GM12878 (cell line): Measurements from ENCODE around the gene ESR2. TPM values are rescaled to one million over a fixed set of nuclear protein-coding genes. Genes with fewer than 3 reads are reported as not detected.

Experiments
- ATAC-seq: fragments of 200-7000 bp; cut with Tn5 transposase; 3 replicates; pipeline ENCODE4 v1.9.1; 2020; ENCODE audit warnings: mild to moderate bottlenecking, moderate library complexity
- BruUV-seq: library from RNA; stranded (reverse); fragments of 400-500 nt; replicated peaks from 2 replicates; lab custom pipeline; 2021; lab: Mats Ljungman, UMichigan
- CTCF ChIA-PET: fragments of 300-600 bp; sonication (Branson Sonifier 250); formaldehyde crosslinking; extraction: SDS; loops from one replicate; lab custom pipeline; 2021; ENCODE audit warnings: inconsistent platforms; lab: Yijun Ruan, JAX
- POLR2A ChIA-PET: fragments of 350-600 bp; formaldehyde crosslinking; extraction: SDS; loops from one replicate; lab custom pipeline; 2021; ENCODE audit warnings: inconsistent platforms; lab: Charles Lee
- RAD21 ChIA-PET: fragments of 300-600 bp; sonication (Branson Sonifier 250); formaldehyde crosslinking; loops from one replicate; lab custom pipeline; 2023; ENCODE audit warnings: antibody characterized with exemption; ENCODE audit not compliant: unreplicated experiment; lab: Charles Lee
- SMC1A ChIA-PET: fragments of 300-600 bp; sonication (Branson Sonifier 250); formaldehyde crosslinking; loops from one replicate; lab custom pipeline; 2023; ENCODE audit not compliant: unreplicated experiment, uncharacterized antibody; lab: Charles Lee
- DNase-seq: peaks from one replicate; pipeline ENCODE4 v3.0.0-alpha.2; 2011; ENCODE audit warnings: low read depth, low spot score
- FAIRE-seq: peaks from 3 replicates; lab custom pipeline; 2011; peaks lifted over from hg19 to GRCh38; lab: Jason Lieb, UNC
- H2AFZ ChIP-seq: 2 replicates; pipeline ENCODE4 v1.6.0; 2011; ENCODE audit warnings: low read depth, low read length, control low read depth; ENCODE audit not compliant: control insufficient read depth
- H3K27ac ChIP-seq: 2 replicates; pipeline ENCODE4 v1.5.1; 2011; ENCODE audit warnings: control low read depth; ENCODE audit not compliant: control insufficient read depth, insufficient read depth
- H3K27me3 ChIP-seq, 2 experiments: replicated peaks in 1 of 2; 2 replicates each; pipeline versions ENCODE4 v1.6.0 to v1.6.1; 2011; ENCODE audit warnings: low read length in 1 of 2; ENCODE audit not compliant: control insufficient read depth in 2 of 2, insufficient read depth in 2 of 2
- H3K36me3 ChIP-seq, 2 experiments: 2 replicates each; pipeline ENCODE4 v1.5.1; 2011; ENCODE audit warnings: low read length in 1 of 2; ENCODE audit not compliant: control insufficient read depth in 2 of 2, insufficient read depth in 2 of 2
- H3K4me1 ChIP-seq: 2 replicates; pipeline ENCODE4 v1.6.1; 2011; ENCODE audit warnings: mild to moderate bottlenecking, low read length, moderate library complexity, mixed read lengths; ENCODE audit not compliant: control insufficient read depth, insufficient read depth
- H3K4me2 ChIP-seq: 2 replicates; pipeline ENCODE4 v1.6.0; 2011; ENCODE audit warnings: control low read depth; ENCODE audit not compliant: control insufficient read depth, insufficient read depth
- H3K4me3 ChIP-seq: fragments of 200-600 bp; sonication (generic); 2 replicates; pipeline ENCODE4 v1.5.1; 2016
- H3K79me2 ChIP-seq: 2 replicates; pipeline ENCODE4 v1.6.0; 2011; ENCODE audit warnings: low read length; ENCODE audit not compliant: control insufficient read depth, insufficient read depth
- H3K9ac ChIP-seq: 2 replicates; pipeline ENCODE4 v1.8.0; 2011; ENCODE audit warnings: low read length, control low read depth, mixed read lengths; ENCODE audit not compliant: control insufficient read depth, insufficient read depth
- H3K9me3 ChIP-seq: replicated peaks from 3 replicates; pipeline ENCODE4 v1.5.1; 2011; ENCODE audit warnings: mild to moderate bottlenecking, low read length; ENCODE audit not compliant: control insufficient read depth, insufficient read depth
- H4K20me1 ChIP-seq: 2 replicates; pipeline ENCODE4 v1.6.0; 2011; ENCODE audit not compliant: control insufficient read depth, insufficient read depth
- HCFC1 ChIP-seq: fragments of 150-350 bp; IDR thresholded peaks from 2 replicates; pipeline ENCODE4 v1.6.1; 2014; ENCODE audit warnings: low read length
- LARP7 ChIP-seq: fragments of 450-650 bp; IDR thresholded peaks from 2 replicates; pipeline ENCODE4 v1.6.1; 2017; ENCODE audit warnings: mild to moderate bottlenecking
- PAX8 ChIP-seq: fragments of 450-650 bp; IDR thresholded peaks from 2 replicates; pipeline ENCODE4 v1.6.1; 2017; ENCODE audit warnings: mild to moderate bottlenecking, moderate library complexity
- RAD51 ChIP-seq: fragments of 450-650 bp; IDR thresholded peaks from 2 replicates; pipeline ENCODE4 v1.6.1; 2016; ENCODE audit warnings: moderate library complexity, mild to moderate bottlenecking, inconsistent platforms
- SMARCA5 ChIP-seq: fragments of 450-650 bp; IDR thresholded peaks from 2 replicates; pipeline ENCODE4 v1.6.1; 2017; ENCODE audit warnings: mild to moderate bottlenecking
- ZBTB33 ChIP-seq: fragments of 450-650 bp; IDR thresholded peaks from 2 replicates; pipeline ENCODE4 v1.6.1; 2017; ENCODE audit warnings: mild to moderate bottlenecking
- ZNF687 ChIP-seq: fragments of 450-650 bp; IDR thresholded peaks from 2 replicates; pipeline ENCODE4 v1.6.1; 2017; ENCODE audit warnings: mild to moderate bottlenecking, moderate library complexity
- WGBS: methylation state at CpG from one replicate; pipeline ENCODE4 v1.1.6; 2016; ENCODE audit warnings: low lambda C conversion rate; ENCODE audit not compliant: insufficient replicate concordance, insufficient coverage; ENCODE audit errors: missing lambda C conversion rate; 5-methylcytosine and 5-hydroxymethylcytosine counted together
- in situ Hi-C: fragments of 300-500 bp; cut with MboI; formaldehyde crosslinking; loops from 9 replicates; pipeline ENCODE4 v1.14.3; 2018; ENCODE audit warnings: mixed read lengths
- intact Hi-C: fragments of 100-400 bp; cut with micrococcal nuclease; formaldehyde crosslinking; loops from one replicate; pipeline ENCODE4 v1.14.2; 2022; ENCODE audit not compliant: unreplicated experiment
- polyA plus RNA-seq, 11 experiments: library from polyadenylated mRNA; depleted of rRNA in 4 of 11; unstranded in 6 of 11; stranded (reverse) in 5 of 11; fragments of >200 nt; fragmentation: Nextera tagmentation in 4 of 11; fragmentation: Illumina TruSeq in 1 of 11; extraction: Ambion mirVana in 4 of 11; extraction: Trizol in 1 of 11; gene quantifications; 1 replicate in 1 of 11; 2 replicates in 10 of 11; pipeline versions ENCODE4 v1.2.1 to v1.2.3, GENCODE V29; 2011 to 2016; ENCODE audit warnings: inconsistent platforms in 2 of 11, missing spikeins in 2 of 11, low read depth in 1 of 11
- total RNA-seq, 4 experiments: library from RNA; depleted of rRNA in 3 of 4; stranded (reverse); fragments of >200 nt in 3 of 4; fragmentation: Illumina TruSeq in 1 of 4; extraction: Trizol in 1 of 4; gene quantifications; 2 replicates each; pipeline versions ENCODE4 v1.2.1 to v1.2.3, GENCODE V29; 2013 to 2021
- TF ChIP-seq, protein P1 (sequence below): IDR thresholded peaks from 2 replicates; pipeline ENCODE4 v1.6.1; 2012; ENCODE audit warnings: mild to moderate bottlenecking, low read depth, low read length
- TF ChIP-seq, protein P2 (sequence below): fragments of 450-650 bp; IDR thresholded peaks from 2 replicates; pipeline ENCODE4 v1.6.1; 2016; ENCODE audit warnings: mild to moderate bottlenecking

The ESR2 gene
- total and polyA plus RNA-seq, 10 of the 15 experiments (the other 5 are each of a cell fraction or from before 2014, with no cell fraction given): 0.29 to 2.6 (median 0.81) TPM

- RAD21 ChIA-PET: no interaction called here
- Histone ChIP-seq H3K79me2 (no peaks in the 10 kb centered on the region), H3K4me2 (no peak overlapping the region), H3K27me3 (no peaks in the 10 kb centered on the region), H3K4me3 (no peak overlapping the region), H3K36me3 (no peaks in the 10 kb centered on the region), H3K9me3 (no peaks in the 10 kb centered on the region; the same call in 2 of the 3 replicates), H4K20me1 (no peaks in the 10 kb centered on the region), H3K9ac (no peak overlapping the region), H2AFZ (no peak overlapping the region), H3K27ac (no peak overlapping the region), H3K4me1 (no peaks in the 10 kb centered on the region)
- TF ChIP-seq, protein P1, sequence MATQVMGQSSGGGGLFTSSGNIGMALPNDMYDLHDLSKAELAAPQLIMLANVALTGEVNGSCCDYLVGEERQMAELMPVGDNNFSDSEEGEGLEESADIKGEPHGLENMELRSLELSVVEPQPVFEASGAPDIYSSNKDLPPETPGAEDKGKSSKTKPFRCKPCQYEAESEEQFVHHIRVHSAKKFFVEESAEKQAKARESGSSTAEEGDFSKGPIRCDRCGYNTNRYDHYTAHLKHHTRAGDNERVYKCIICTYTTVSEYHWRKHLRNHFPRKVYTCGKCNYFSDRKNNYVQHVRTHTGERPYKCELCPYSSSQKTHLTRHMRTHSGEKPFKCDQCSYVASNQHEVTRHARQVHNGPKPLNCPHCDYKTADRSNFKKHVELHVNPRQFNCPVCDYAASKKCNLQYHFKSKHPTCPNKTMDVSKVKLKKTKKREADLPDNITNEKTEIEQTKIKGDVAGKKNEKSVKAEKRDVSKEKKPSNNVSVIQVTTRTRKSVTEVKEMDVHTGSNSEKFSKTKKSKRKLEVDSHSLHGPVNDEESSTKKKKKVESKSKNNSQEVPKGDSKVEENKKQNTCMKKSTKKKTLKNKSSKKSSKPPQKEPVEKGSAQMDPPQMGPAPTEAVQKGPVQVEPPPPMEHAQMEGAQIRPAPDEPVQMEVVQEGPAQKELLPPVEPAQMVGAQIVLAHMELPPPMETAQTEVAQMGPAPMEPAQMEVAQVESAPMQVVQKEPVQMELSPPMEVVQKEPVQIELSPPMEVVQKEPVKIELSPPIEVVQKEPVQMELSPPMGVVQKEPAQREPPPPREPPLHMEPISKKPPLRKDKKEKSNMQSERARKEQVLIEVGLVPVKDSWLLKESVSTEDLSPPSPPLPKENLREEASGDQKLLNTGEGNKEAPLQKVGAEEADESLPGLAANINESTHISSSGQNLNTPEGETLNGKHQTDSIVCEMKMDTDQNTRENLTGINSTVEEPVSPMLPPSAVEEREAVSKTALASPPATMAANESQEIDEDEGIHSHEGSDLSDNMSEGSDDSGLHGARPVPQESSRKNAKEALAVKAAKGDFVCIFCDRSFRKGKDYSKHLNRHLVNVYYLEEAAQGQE: no peak
- TF ChIP-seq PAX8 (no peak), RAD51 (no peak), LARP7 (no peak), ZNF687 (no peak), SMARCA5 (no peak), ZBTB33 (no peak), HCFC1 (no peak)
- TF ChIP-seq, protein P2, sequence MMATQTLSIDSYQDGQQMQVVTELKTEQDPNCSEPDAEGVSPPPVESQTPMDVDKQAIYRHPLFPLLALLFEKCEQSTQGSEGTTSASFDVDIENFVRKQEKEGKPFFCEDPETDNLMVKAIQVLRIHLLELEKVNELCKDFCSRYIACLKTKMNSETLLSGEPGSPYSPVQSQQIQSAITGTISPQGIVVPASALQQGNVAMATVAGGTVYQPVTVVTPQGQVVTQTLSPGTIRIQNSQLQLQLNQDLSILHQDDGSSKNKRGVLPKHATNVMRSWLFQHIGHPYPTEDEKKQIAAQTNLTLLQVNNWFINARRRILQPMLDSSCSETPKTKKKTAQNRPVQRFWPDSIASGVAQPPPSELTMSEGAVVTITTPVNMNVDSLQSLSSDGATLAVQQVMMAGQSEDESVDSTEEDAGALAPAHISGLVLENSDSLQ: no peak
- intact Hi-C loops (no loop called here), in situ Hi-C loops (no loop called here)
- SMC1A ChIA-PET: interaction anchor here (0.8 to 1.8 kb wide), 3 partner anchors 112 to 265 kb away, joined by 3 to 6 read pairs (median 5); no protein-coding TSS in a partner anchor
- DNase-seq: no peak
- ATAC-seq: no peak
- FAIRE-seq: no peak
- CTCF ChIA-PET: interaction anchor here (0.5 to 1.0 kb wide), 3 partner anchors 14 to 252 kb away, joined by 3 to 4 read pairs (median 3); no protein-coding TSS in a partner anchor
- BruUV-seq: no TSS peak
- POLR2A ChIA-PET: no interaction called here
- 78% methylated on average over 4 of the region's 5 CpGs for WGBS
These were observed 255.2 kb downstream of the ESR2 start for GRCh38 chr14:64038841-64039542.
